Measurements from ENCODE around the gene MEAK7.

- TF ChIP-seq CTCF (IDR thresholded peaks at IDR 0.05), result no peak
- TF ChIP-seq POLR2AphosphoS5 (IDR thresholded peaks at IDR 0.05; ENCODE audit: insufficient read depth in 1 of 2, low read depth in 1 of 2), result peak; percentile 16 to 57
Measured at GRCh38 chr16:84548971-84549844, 44.7 kb upstream of the MEAK7 start.
